GM23248 (cell line): ENCODE results near the gene ANXA11. TPM values are rescaled to one million over a fixed set of nuclear protein-coding genes. Genes with fewer than 3 reads are reported as not detected.
"Not testable (repeated sequence)": the region's sequence is repeated elsewhere in the genome, so short reads cannot be mapped to it uniquely, and the experiment has no call there.

ENCODE experiments used
- DNase-seq: peaks from one replicate; pipeline ENCODE4 v3.0.0-alpha.2; 2015
- H2AFZ ChIP-seq: fragments of 200-600 bp; sonication (generic); 2 replicates; pipeline ENCODE4 v1.6.1; 2016; ENCODE audit warnings: antibody characterized with exemption
- H3F3A ChIP-seq: fragments of 200-600 bp; sonication (generic); 2 replicates; pipeline ENCODE4 v1.6.1; 2016; ENCODE audit warnings: mild to moderate bottlenecking, antibody characterized with exemption, mixed run types; ENCODE audit not compliant: insufficient read depth
- H3K27ac ChIP-seq: fragments of 200-600 bp; sonication (generic); 2 replicates; pipeline ENCODE4 v1.5.1; 2016; ENCODE audit warnings: mild to moderate bottlenecking
- H3K27me3 ChIP-seq: fragments of 200-600 bp; sonication (generic); replicated peaks from 2 replicates; pipeline ENCODE4 v1.6.1; 2016; ENCODE audit warnings: mild to moderate bottlenecking; ENCODE audit not compliant: insufficient read depth
- H3K36me3 ChIP-seq: fragments of 200-600 bp; sonication (generic); 2 replicates; pipeline ENCODE4 v1.6.1; 2016; ENCODE audit warnings: low read depth, mild to moderate bottlenecking
- H3K4me1 ChIP-seq: fragments of 200-600 bp; sonication (generic); 2 replicates; pipeline ENCODE4 v1.6.1; 2016; ENCODE audit warnings: mild to moderate bottlenecking; ENCODE audit not compliant: insufficient read depth
- H3K4me2 ChIP-seq: fragments of 200-600 bp; sonication (generic); one replicate; pipeline ENCODE4 v1.6.1; 2016; ENCODE audit warnings: mild to moderate bottlenecking; ENCODE audit not compliant: unreplicated experiment
- H3K4me3 ChIP-seq: fragments of 200-600 bp; sonication (generic); 2 replicates; pipeline ENCODE4 v1.5.1; 2016; ENCODE audit warnings: mild to moderate bottlenecking
- H3K79me2 ChIP-seq: fragments of 200-600 bp; sonication (generic); 2 replicates; pipeline ENCODE4 v1.6.1; 2016; ENCODE audit warnings: mild to moderate bottlenecking; ENCODE audit not compliant: insufficient read depth
- H3K9ac ChIP-seq: fragments of 200-600 bp; sonication (generic); 2 replicates; pipeline ENCODE4 v1.6.1; 2016; ENCODE audit warnings: mild to moderate bottlenecking
- H3K9me2 ChIP-seq: fragments of 200-600 bp; sonication (generic); 2 replicates; pipeline ENCODE4 v1.6.1; 2016; ENCODE audit warnings: mixed run types, mild to moderate bottlenecking, moderate library complexity; ENCODE audit not compliant: insufficient read depth
- H3K9me3 ChIP-seq: fragments of 200-600 bp; sonication (generic); one replicate; pipeline ENCODE4 v1.6.1; 2017; ENCODE audit warnings: low read depth
- H4K20me1 ChIP-seq: fragments of 200-600 bp; sonication (generic); 2 replicates; pipeline ENCODE4 v1.6.0; 2016; ENCODE audit not compliant: insufficient read depth
- EZH2 ChIP-seq: fragments of 200-600 bp; sonication (generic); IDR thresholded peaks from 2 replicates; pipeline ENCODE4 v1.6.1; 2018; ENCODE audit warnings: antibody characterized with exemption, mild to moderate bottlenecking; ENCODE audit not compliant: insufficient read depth, poor library complexity, severe bottlenecking
- EZH2phosphoT487 ChIP-seq: fragments of 200-600 bp; sonication (generic); IDR thresholded peaks from 2 replicates; pipeline ENCODE4 v1.6.1; 2018; ENCODE audit warnings: antibody characterized with exemption, moderate library complexity, mild to moderate bottlenecking, low read depth; ENCODE audit not compliant: insufficient read depth
- WGBS, 2 experiments: methylation state at CpG; one replicate each; pipeline ENCODE4 v1.1.6; 2015 to 2017; ENCODE audit warnings: low lambda C conversion rate in 2 of 2, low coverage in 1 of 2; ENCODE audit errors: missing lambda C conversion rate in 2 of 2; 5-methylcytosine and 5-hydroxymethylcytosine counted together
- in situ Hi-C: fragments of 300-500 bp; cut with MboI; formaldehyde crosslinking; loops from 2 replicates; pipeline ENCODE4 v1.15.0; 2020
- polyA plus RNA-seq: library from polyadenylated mRNA; unstranded; fragments of >200 nt; fragmentation: Nextera tagmentation; extraction: Ambion mirVana; gene quantifications from 2 replicates; pipeline ENCODE4 v1.2.1, GENCODE V29; 2016
- total RNA-seq: library from RNA; depleted of rRNA; stranded (reverse); fragments of >200 nt; shearing (Covaris generic); gene quantifications from 2 replicates; pipeline ENCODE4 v1.2.3, GENCODE V29; 2014

The ANXA11 gene
- total and polyA plus RNA-seq, 2 experiments from 2014 or later: 116 to 189 TPM

- no peaks in the 10 kb centered on the region for H4K20me1 ChIP-seq
- peaks cover 57% of the 10 kb centered on the region for H3K79me2 ChIP-seq
- no peaks in the 10 kb centered on the region for H3K27me3 ChIP-seq
- H3K4me2 ChIP-seq: peak overlapping the region; percentile 85
- no peaks in the 10 kb centered on the region for H3K9me3 ChIP-seq
- TF ChIP-seq EZH2phosphoT487: no peak
- TF ChIP-seq EZH2: no peak
- peak overlapping the region; percentile 83 for H3K4me3 ChIP-seq
- H3K9ac ChIP-seq: peak overlapping the region; percentile 96
- in situ Hi-C loops: no loop called here
- no peak for DNase-seq
- H3K9me2 ChIP-seq: no peaks in the 10 kb centered on the region
- no peaks in the 10 kb centered on the region for H3K36me3 ChIP-seq
- peak overlapping the region; percentile 77; the same call in 1 of the 2 replicates for H2AFZ ChIP-seq
- WGBS, 2 experiments: 92 to 93% methylated on average over 3 of the region's 3 CpGs
- H3K27ac ChIP-seq: peak overlapping the region; percentile 95
- H3K4me1 ChIP-seq: peaks cover 42% of the 10 kb centered on the region
- peaks cover 31% of the 10 kb centered on the region for H3F3A ChIP-seq
Observed at GRCh38 chr10:80206277-80206655, 929 bp upstream of the ANXA11 start.

DNA sequence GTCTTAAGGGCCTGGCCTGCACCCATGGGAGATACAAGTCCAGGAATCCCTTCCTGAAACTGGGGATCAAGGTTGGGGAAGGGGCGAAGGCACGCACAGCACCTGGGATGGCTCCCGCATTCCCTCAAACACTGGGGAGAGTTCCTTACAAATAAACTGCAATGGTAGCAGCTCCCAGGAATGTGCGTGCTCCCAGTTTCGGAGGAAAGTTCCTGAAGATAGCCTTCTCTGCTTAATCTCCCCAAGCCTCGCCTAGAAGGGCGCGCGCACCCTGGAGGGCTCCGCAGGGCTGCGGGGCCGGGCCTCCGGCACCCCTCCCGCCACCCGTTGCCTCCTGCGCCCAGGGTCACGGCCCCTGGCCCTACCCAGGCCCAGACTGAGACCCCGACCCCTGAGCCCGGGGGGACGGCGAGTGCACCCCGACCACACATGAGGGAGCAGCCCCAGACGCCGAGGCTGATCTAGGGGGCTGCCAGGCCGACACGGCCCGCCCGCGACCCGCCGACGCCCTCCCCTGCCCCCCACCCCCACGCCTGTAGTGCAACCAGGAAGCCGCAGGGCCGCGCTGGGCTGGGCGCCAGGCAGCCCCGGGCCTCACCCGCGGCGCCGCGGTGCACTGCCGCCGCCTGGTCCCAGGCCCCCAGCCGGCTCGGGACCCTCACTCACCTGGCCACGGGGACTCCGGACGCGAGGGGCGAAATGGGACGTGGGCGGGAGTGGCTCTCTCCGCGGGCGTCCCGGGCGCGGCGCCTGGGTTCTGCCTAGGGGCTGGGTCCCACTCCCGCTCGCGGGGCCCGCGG lies 460 bp downstream of the ANXA11 start:
- in situ Hi-C loops: no loop called here
- Histone ChIP-seq H3K9me2 (no peaks in the 10 kb centered on the region), H3F3A (peaks cover 44% of the 10 kb centered on the region), H2AFZ (peak overlapping the region; percentile 70), H3K4me2 (peak overlapping the region; percentile 85), H3K4me3 (peak overlapping the region; percentile 83), H3K36me3 (no peaks in the 10 kb centered on the region), H3K79me2 (peaks cover 71% of the 10 kb centered on the region), H3K9me3 (no peaks in the 10 kb centered on the region), H4K20me1 (no peaks in the 10 kb centered on the region), H3K4me1 (peaks cover 50% of the 10 kb centered on the region), H3K9ac (peak overlapping the region; percentile 96), H3K27me3 (no peaks in the 10 kb centered on the region), H3K27ac (peak overlapping the region; percentile 95)
- no peak for TF ChIP-seq EZH2phosphoT487
- TF ChIP-seq EZH2: no peak
- peak; percentile 66 for DNase-seq
- 0 to 1% methylated on average over 23 to 41 of the region's 66 CpGs for WGBS, 2 experiments

- Histone ChIP-seq H3K27me3 (no peaks in the 10 kb centered on the region), H3K27ac (peak overlapping the region; percentile 95), H3K9me2 (no peaks in the 10 kb centered on the region), H3K9ac (peak overlapping the region; percentile 96), H3K4me1 (peaks cover 58% of the 10 kb centered on the region), H3K4me3 (peak overlapping the region; percentile 83), H3F3A (peaks cover 44% of the 10 kb centered on the region), H3K79me2 (peaks cover 79% of the 10 kb centered on the region), H2AFZ (peak overlapping the region; percentile 70; the same call in 1 of the 2 replicates), H3K4me2 (peak overlapping the region; percentile 85), H4K20me1 (no peaks in the 10 kb centered on the region), H3K9me3 (no peaks in the 10 kb centered on the region), H3K36me3 (no peaks in the 10 kb centered on the region)
- in situ Hi-C loops: no loop called here
- DNase-seq: peak; percentile 76
- 5 to 6% methylated on average over 11 of the region's 11 CpGs for WGBS, 2 experiments
- TF ChIP-seq EZH2phosphoT487 (no peak), EZH2 (no peak)
Observed at GRCh38 chr10:80203835-80204676, 1.3 kb downstream of the ANXA11 start.

- no peak for TF ChIP-seq EZH2
- no peak for TF ChIP-seq EZH2phosphoT487
- H3K9ac ChIP-seq: peak overlapping the region; percentile 96
- H2AFZ ChIP-seq: no peak overlapping the region
- WGBS, 2 experiments: 11 to 21% methylated on average over 12 to 14 of the region's 14 CpGs
- H3K79me2 ChIP-seq: peaks cover 88% of the 10 kb centered on the region
- peak; percentile 97 for DNase-seq
- H3K9me3 ChIP-seq: no peaks in the 10 kb centered on the region
- peak overlapping the region; percentile 95 for H3K27ac ChIP-seq
- in situ Hi-C loops: no loop called here
- no peaks in the 10 kb centered on the region for H3K9me2 ChIP-seq
- peak overlapping the region; percentile 85 for H3K4me2 ChIP-seq
- H3K36me3 ChIP-seq: no peaks in the 10 kb centered on the region
- H4K20me1 ChIP-seq: peaks cover 6% of the 10 kb centered on the region; the same call in 1 of the 2 replicates
- peaks cover 67% of the 10 kb centered on the region for H3K4me1 ChIP-seq
- H3K27me3 ChIP-seq: no peaks in the 10 kb centered on the region
- H3K4me3 ChIP-seq: peak overlapping the region; percentile 83
- peaks cover 44% of the 10 kb centered on the region for H3F3A ChIP-seq
Observed at GRCh38 chr10:80202934-80203834, 2.2 kb downstream of the ANXA11 start.

DNA sequence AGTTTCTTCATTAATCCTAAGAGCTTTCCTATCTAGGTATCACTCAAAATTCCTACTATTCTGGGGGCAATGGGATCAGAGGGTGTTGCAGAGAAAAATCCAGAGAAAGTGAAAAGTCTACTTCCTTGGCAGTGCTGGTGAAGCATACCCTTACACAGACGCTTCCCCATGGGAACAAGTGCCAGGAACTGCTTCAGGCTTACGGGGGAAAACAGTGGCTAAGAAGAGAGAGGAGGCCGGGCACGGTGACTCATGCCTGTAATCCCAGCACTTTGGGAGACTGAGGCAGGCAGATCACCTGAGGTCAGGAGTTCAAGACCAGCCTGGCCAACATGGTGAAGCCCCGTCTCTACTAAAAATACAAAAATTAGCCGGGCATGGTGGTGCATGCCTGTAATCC lies 2.8 kb downstream of the ANXA11 start:
- H3K4me3 ChIP-seq: peak overlapping the region; percentile 83; the same call in 1 of the 2 replicates
- H3K27me3 ChIP-seq, H4K20me1 ChIP-seq, H3K9me3 ChIP-seq, DNase-seq, H3K9me2 ChIP-seq, H3K36me3 ChIP-seq, H2AFZ ChIP-seq, in situ Hi-C loops: not testable (repeated sequence)
- peaks cover 41% of the 10 kb centered on the region for H3F3A ChIP-seq
- peaks cover 66% of the 10 kb centered on the region for H3K4me1 ChIP-seq
- WGBS, 2 experiments: 35 to 37% methylated on average over 4 to 6 of the region's 6 CpGs
- H3K27ac ChIP-seq: peak overlapping the region; percentile 95
- peak overlapping the region; percentile 96 for H3K9ac ChIP-seq
- H3K4me2 ChIP-seq: peak overlapping the region; percentile 85
- peaks cover 94% of the 10 kb centered on the region for H3K79me2 ChIP-seq
